ENCODE measurements around the gene SHROOM3. TPM values are rescaled to one million over a fixed set of nuclear protein-coding genes. Genes with fewer than 3 reads are reported as not detected.

Gene SHROOM3
- total RNA-seq, 6 donors from 2014 or later = 62.3 to 216 (median 116) TPM

DNA sequence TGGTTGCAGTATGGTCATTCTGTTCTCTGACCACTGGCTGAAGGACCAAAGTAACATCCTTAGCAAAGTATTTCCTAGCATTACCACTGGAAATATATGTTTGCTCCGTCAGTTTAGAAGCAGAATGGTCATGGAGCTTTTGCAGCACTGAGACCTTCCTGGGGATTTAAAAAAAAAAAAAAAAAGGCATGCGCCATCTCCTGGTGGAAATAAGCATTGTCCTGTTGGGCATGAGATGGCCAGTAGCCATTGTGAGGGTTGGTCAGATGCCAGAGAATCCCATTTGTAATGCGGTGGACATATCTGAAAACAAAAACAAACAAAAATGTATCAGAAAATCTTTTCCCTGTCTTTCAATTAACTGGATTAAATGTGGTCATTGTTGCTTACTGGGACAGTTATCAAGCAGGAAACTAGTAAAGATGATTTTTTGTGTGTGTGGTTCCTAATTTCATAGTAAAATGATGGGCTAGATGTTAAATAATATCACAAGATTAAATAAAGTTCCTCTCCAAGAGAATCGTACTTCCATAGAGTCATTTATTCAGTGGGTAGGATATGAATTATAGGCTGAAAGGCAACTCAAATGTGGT, 323.4 kb downstream of the SHROOM3 start:
- ATAC-seq (ENCODE audit: low FRiP score in 2 of 2) (peak; percentile 62 to 67), DNase-seq (no peak)
- no peaks in the 10 kb centered on the region for H3K9me3 ChIP-seq
- peaks cover 3 to 13% (median 7%) of the 10 kb centered on the region in 4 donors for H3K4me1 ChIP-seq
- no peaks in the 10 kb centered on the region for H3K27me3 ChIP-seq
- WGBS, 2 donors = 27 to 30% methylated on average over 4 of the region's 4 CpGs
- TF ChIP-seq EP300 (IDR thresholded peaks at IDR 0.05) (no peak), CTCF (IDR thresholded peaks at IDR 0.05) (peak; percentile 24 to 80 (median 60)), POLR2AphosphoS5 (IDR thresholded peaks at IDR 0.05) (no peak), POLR2A (IDR thresholded peaks at IDR 0.05) (no peak)
- peak overlapping the region in 1 of 4 donors; percentile 18 for H3K27ac ChIP-seq
- no peak overlapping the region for H3K4me3 ChIP-seq
- peaks cover 0 to 29% (median 4%) of the 10 kb centered on the region in 4 donors for H3K36me3 ChIP-seq

- WGBS, 2 donors = 82 to 96% methylated on average over 3 of the region's 3 CpGs
- ATAC-seq (ENCODE audit: low FRiP score in 2 of 2) = no peak
- TF ChIP-seq POLR2AphosphoS5 (IDR thresholded peaks at IDR 0.05) = no peak
- TF ChIP-seq CTCF (IDR thresholded peaks at IDR 0.05) = no peak
- TF ChIP-seq EP300 (IDR thresholded peaks at IDR 0.05) = no peak
- no peak for TF ChIP-seq POLR2A (IDR thresholded peaks at IDR 0.05)
- Histone ChIP-seq H3K4me3 (no peak overlapping the region), H3K36me3 (peaks cover 0 to 29% (median 4%) of the 10 kb centered on the region in 4 donors), H3K27ac (no peak overlapping the region), H3K4me1 (peaks cover 3 to 10% (median 4%) of the 10 kb centered on the region in 4 donors), H3K27me3 (no peaks in the 10 kb centered on the region), H3K9me3 (no peaks in the 10 kb centered on the region)
- no peak for DNase-seq
These were observed 324.0 kb downstream of the SHROOM3 start for GRCh38 chr4:76758996-76759395.

DNA sequence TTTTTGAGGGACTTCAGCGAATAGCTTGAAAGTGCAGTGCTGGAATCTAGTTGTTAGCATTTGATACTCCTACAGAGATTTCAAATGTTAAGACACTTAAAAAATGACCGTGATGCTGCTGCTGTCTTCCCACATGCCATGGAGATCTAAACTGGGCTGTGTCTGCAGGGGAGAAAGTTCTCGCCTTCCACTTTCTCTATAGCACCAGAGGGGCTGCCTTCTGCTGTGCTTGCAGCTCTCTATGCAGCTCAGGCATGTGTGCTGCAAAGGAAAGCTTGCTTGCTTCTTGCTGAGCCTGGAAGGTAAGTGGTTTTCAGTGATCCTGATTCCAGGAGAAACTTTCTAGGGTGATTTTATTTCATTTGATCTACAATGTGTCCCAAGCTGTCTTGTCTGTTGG, 325.2 kb downstream of the SHROOM3 start:
- Histone ChIP-seq H3K36me3 (peaks cover 0 to 19% (median 1%) of the 10 kb centered on the region in 4 donors), H3K27ac (no peak overlapping the region), H3K9me3 (no peaks in the 10 kb centered on the region), H3K4me1 (peaks cover 0 to 4% (median 3%) of the 10 kb centered on the region in 4 donors), H3K27me3 (no peaks in the 10 kb centered on the region), H3K4me3 (no peak overlapping the region)
- WGBS, 2 donors = 90 to 94% methylated on average over 3 of the region's 3 CpGs
- no peak for DNase-seq
- no peak for ATAC-seq (ENCODE audit: low FRiP score in 2 of 2)
- TF ChIP-seq POLR2A (IDR thresholded peaks at IDR 0.05) (no peak), POLR2AphosphoS5 (IDR thresholded peaks at IDR 0.05) (no peak), CTCF (IDR thresholded peaks at IDR 0.05) (no peak), EP300 (IDR thresholded peaks at IDR 0.05) (no peak)

DNA sequence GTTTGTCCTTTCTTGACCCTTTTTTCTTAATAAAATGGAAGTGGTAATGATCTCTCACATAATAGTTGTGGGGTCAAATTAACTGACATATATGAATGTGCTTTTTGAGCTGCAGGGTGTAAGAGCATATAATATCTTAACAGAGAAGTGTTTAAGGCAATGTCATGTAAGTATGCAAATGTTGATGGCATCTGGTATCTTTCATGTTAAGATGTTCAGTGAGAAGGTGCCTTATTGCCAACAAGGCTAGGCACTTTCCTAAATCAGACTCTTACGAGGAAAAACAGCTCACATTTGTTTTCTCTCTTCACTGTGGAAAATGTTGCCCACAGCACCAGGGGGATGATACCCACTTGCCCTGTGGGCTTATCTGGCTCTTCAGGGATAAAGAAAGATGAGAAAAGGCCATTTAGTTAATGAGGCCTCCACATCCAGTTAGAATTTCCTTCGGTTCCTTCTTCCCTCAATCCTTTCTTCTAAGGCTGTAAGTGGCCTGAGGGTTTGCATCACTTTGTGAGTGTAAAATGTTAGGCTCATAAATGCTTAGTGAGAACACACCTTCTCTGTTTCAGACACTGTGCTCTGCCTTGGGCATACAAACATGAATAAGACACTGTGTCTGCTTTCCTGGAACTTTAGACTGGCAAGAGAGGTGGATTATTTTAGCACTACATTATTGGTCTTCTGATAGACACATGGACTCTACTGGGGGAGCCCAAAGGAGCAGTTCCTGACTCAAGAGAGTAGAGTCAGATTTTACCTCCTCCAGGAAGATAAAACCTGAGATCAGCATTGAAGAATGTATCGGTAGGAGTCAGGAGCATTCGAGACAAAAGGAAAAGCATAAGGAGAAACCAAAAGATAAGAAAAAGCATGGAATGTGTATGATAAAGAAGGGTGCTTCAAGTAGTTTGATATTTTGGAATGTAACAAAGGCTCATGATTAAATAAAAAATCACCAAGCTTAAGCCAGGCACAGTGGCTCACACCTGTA, 327.4 kb downstream of the SHROOM3 start:
- Histone ChIP-seq H3K27me3 (no peaks in the 10 kb centered on the region), H3K36me3 (peaks cover 0 to 13% (median 1%) of the 10 kb centered on the region in 4 donors), H3K4me3 (no peak overlapping the region), H3K4me1 (peaks cover 0 to 4% (median 3%) of the 10 kb centered on the region in 4 donors), H3K27ac (no peak overlapping the region), H3K9me3 (no peaks in the 10 kb centered on the region)
- TF ChIP-seq CTCF (IDR thresholded peaks at IDR 0.05) (no peak), POLR2A (IDR thresholded peaks at IDR 0.05) (no peak), POLR2AphosphoS5 (IDR thresholded peaks at IDR 0.05) (no peak), EP300 (IDR thresholded peaks at IDR 0.05) (no peak)
- DNase-seq = no peak
- WGBS, 2 donors = 85 to 90% methylated on average over 4 of the region's 4 CpGs
- ATAC-seq (ENCODE audit: low FRiP score in 2 of 2) = no peak
